ENCODE results near the gene PRELID3B.
A peak's percentile ranks its signal among the peaks of the same experiment; 100 is the strongest.
"Not testable (repeated sequence)": the region's sequence is repeated elsewhere in the genome, so short reads cannot be mapped to it uniquely, and the experiment has no call there.

The PRELID3B gene

GRCh38 chr20:59042796-59043631, 428 bp upstream of the PRELID3B start:
- Histone ChIP-seq H3K27me3 (replicated peaks) (no peaks in the 10 kb centered on the region), H3K36me3 (replicated peaks) (peaks cover 3% of the 10 kb centered on the region), H3K27ac (no peak overlapping the region), H3K4me3 (ENCODE audit: low read depth, low read length) (peak overlapping the region; percentile 79)
- no peak for TF ChIP-seq CTCF (IDR thresholded peaks at IDR 0.05; ENCODE audit: low read depth, low read length, missing control alignments)
- in situ Hi-C loops (cut with HindIII; ENCODE audit: low pct_ligation_motif_present, low sequenced_read_pairs) = no loop called here
- DNase-seq = peak; percentile 73

GRCh38 chr20:59041487-59041886, 1.1 kb downstream of the PRELID3B start:
- DNase-seq; H3K27ac ChIP-seq; in situ Hi-C loops (cut with HindIII; ENCODE audit: low pct_ligation_motif_present, low sequenced_read_pairs); H3K27me3 ChIP-seq (replicated peaks); H3K4me3 ChIP-seq (ENCODE audit: low read depth, low read length): not testable (repeated sequence)
- peaks cover 16% of the 10 kb centered on the region for H3K36me3 ChIP-seq (replicated peaks)

DNA sequence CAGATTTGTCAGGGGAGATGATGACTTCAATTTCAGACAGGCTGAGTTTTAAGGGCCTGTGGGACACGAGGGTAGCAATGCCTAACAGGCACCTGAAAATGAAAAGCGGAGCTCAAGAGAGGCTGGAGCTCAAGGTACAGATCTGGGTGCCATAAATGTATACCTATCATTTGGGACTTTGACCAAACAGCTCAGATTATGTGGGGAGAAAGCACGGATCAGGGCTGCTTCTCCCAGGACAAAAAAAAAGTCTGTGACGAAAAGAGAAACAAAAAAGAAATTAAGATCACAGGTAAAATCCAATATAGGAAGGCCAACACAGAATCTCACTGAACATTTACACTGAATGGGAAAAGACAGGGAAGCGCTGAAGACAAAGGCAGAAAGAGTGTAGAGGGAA, 1.9 kb downstream of the PRELID3B start:
- in situ Hi-C loops (cut with HindIII; ENCODE audit: low pct_ligation_motif_present, low sequenced_read_pairs) = no loop called here
- Histone ChIP-seq H3K27ac (no peak overlapping the region), H3K4me3 (ENCODE audit: low read depth, low read length) (no peak overlapping the region), H3K27me3 (replicated peaks) (no peaks in the 10 kb centered on the region), H3K36me3 (replicated peaks) (peaks cover 21% of the 10 kb centered on the region)
- no peak for DNase-seq
- TF ChIP-seq CTCF (IDR thresholded peaks at IDR 0.05; ENCODE audit: low read depth, low read length, missing control alignments) = no peak

- no peak for TF ChIP-seq CTCF (IDR thresholded peaks at IDR 0.05; ENCODE audit: low read depth, low read length, missing control alignments)
- H3K27me3 ChIP-seq (replicated peaks) = no peaks in the 10 kb centered on the region
- H3K36me3 ChIP-seq (replicated peaks) = peaks cover 28% of the 10 kb centered on the region
- DNase-seq = no peak
- H3K4me3 ChIP-seq (ENCODE audit: low read depth, low read length) = no peak overlapping the region
- in situ Hi-C loops (cut with HindIII; ENCODE audit: low pct_ligation_motif_present, low sequenced_read_pairs) = no loop called here
- H3K27ac ChIP-seq = no peak overlapping the region
These were observed 3.4 kb downstream of the PRELID3B start for GRCh38 chr20:59039233-59039632.

DNA sequence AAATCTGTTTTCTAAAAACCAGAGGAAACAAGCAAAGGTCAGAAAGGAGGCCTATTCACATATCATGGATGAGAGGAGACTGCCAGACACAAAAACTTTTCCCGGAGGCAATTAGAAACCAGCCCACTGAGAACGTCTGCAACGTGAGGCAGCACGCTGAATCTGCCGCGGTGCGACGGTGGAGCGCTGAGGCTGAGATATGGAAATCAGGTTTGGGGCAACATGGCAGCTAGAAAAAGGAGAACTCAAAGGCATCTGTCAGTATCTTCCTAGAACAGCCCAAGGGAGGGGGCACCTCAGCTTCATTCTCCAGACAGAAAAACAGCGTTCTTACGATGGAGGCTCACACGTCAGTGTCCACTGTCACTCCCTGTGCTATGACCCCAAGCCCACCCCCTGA, 5.2 kb downstream of the PRELID3B start:
- no peak for DNase-seq
- H3K27me3 ChIP-seq (replicated peaks) = no peaks in the 10 kb centered on the region
- no peak overlapping the region for H3K27ac ChIP-seq
- in situ Hi-C loops (cut with HindIII; ENCODE audit: low pct_ligation_motif_present, low sequenced_read_pairs) = no loop called here
- no peak overlapping the region for H3K4me3 ChIP-seq (ENCODE audit: low read depth, low read length)
- no peak for TF ChIP-seq CTCF (IDR thresholded peaks at IDR 0.05; ENCODE audit: low read depth, low read length, missing control alignments)
- peaks cover 28% of the 10 kb centered on the region for H3K36me3 ChIP-seq (replicated peaks)

DNA sequence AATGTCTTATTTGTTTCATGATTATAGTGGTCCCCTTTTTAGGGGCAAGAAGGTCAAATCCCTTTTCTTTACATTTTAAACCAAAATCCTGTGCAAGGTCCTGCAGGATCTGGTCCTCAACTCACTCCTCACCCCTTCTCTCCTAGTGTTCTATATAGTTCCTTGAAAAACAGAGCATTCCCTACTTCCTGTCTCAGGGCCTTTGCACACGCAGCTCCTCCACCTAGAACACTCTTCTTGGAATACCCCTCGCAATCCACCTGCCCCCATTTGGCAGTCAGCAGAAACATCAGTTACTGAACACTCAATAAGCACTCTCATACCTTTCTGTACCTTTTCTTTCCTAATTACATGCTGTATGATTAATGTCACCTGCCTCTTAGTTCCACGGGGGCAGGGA, 7.2 kb downstream of the PRELID3B start:
- H3K36me3 ChIP-seq (replicated peaks) = peaks cover 28% of the 10 kb centered on the region

More for the DNA sequence above, 7.2 kb downstream of the PRELID3B start:
- H3K4me3 ChIP-seq (ENCODE audit: low read depth, low read length) = no peak overlapping the region
- H3K27me3 ChIP-seq (replicated peaks) = no peaks in the 10 kb centered on the region
- no peak for TF ChIP-seq CTCF (IDR thresholded peaks at IDR 0.05; ENCODE audit: low read depth, low read length, missing control alignments)
- H3K27ac ChIP-seq = no peak overlapping the region
- in situ Hi-C loops (cut with HindIII; ENCODE audit: low pct_ligation_motif_present, low sequenced_read_pairs) = no loop called here
- no peak for DNase-seq

Data from brain microvascular endothelial cell (primary cell).